HEK293 (cell line): ENCODE data around the gene CATSPER1.
A peak's percentile ranks its signal among the peaks of the same experiment; 100 is the strongest.

Experiments used
- CTCF ChIA-PET: fragments of 350-600 bp; formaldehyde crosslinking; extraction: SDS; loops from one replicate; lab custom pipeline; 2021; ENCODE audit warnings: antibody characterized with exemption; lab: Yijun Ruan, JAX
- POLR2A ChIA-PET: fragments of 300-600 bp; formaldehyde crosslinking; extraction: SDS; loops from one replicate; lab custom pipeline; 2020; ENCODE audit warnings: antibody characterized with exemption, inconsistent platforms; lab: Yijun Ruan, JAX
- H3K27ac ChIP-seq: fragments of 200-500 bp; sonication (Bioruptor generic); 2 replicates; pipeline ENCODE4 v1.5.1; 2014; ENCODE audit warnings: low read depth, low read length, control low read depth, inconsistent platforms; ENCODE audit errors: extremely low read depth
- H3K36me3 ChIP-seq, 2 experiments: fragments of 200-500 bp in 1 of 2; sonication (Bioruptor generic) in 1 of 2; 1 replicate in 1 of 2; 2 replicates in 1 of 2; pipeline ENCODE4 v1.5.1; 2014 to 2017; ENCODE audit warnings: inconsistent platforms in 2 of 2, low read length in 2 of 2; ENCODE audit not compliant: control insufficient read depth in 2 of 2, insufficient read depth in 1 of 2
- H3K4me1 ChIP-seq: fragments of 200-500 bp; sonication (Bioruptor generic); 2 replicates; pipeline ENCODE4 v1.5.1; 2014; ENCODE audit warnings: mild to moderate bottlenecking, low read length, inconsistent platforms; ENCODE audit not compliant: control insufficient read depth, insufficient read depth
- H3K4me3 ChIP-seq: 2 replicates; pipeline ENCODE4 v1.5.1; 2011; ENCODE audit warnings: low read depth, mild to moderate bottlenecking, control low read depth, low read length, moderate library complexity
- H3K9me3 ChIP-seq: fragments of 200-500 bp; sonication (Bioruptor generic); 2 replicates; pipeline ENCODE4 v1.5.1; 2014; ENCODE audit warnings: low read depth, low read length, inconsistent platforms; ENCODE audit not compliant: control insufficient read depth, insufficient read depth
- EGR2 ChIP-seq: fragments of 450-650 bp; formaldehyde crosslinking; IDR thresholded peaks from 2 replicates; pipeline ENCODE4 v1.5.1; 2016; ENCODE audit warnings: low read depth, missing biosample characterization, missing genetic modification characterization
- GLI4 ChIP-seq: fragments of 450-650 bp; formaldehyde crosslinking; IDR thresholded peaks from 2 replicates; pipeline ENCODE4 v1.5.1; 2016; ENCODE audit warnings: missing biosample characterization, missing genetic modification characterization
- GLIS1 ChIP-seq: fragments of 450-650 bp; formaldehyde crosslinking; IDR thresholded peaks from 2 replicates; pipeline ENCODE4 v1.5.1; 2016; ENCODE audit warnings: missing biosample characterization, missing genetic modification characterization
- GLIS2 ChIP-seq: fragments of 450-650 bp; formaldehyde crosslinking; IDR thresholded peaks from 2 replicates; pipeline ENCODE4 v1.5.1; 2016; ENCODE audit warnings: missing biosample characterization, missing genetic modification characterization
- HOXD13 ChIP-seq: sonication (generic); formaldehyde crosslinking; IDR thresholded peaks from 2 replicates; pipeline ENCODE4 v1.8.0; 2022; ENCODE audit warnings: missing genetic modification reagents, borderline replicate concordance
- IKZF3 ChIP-seq: fragments of 450-650 bp; IDR thresholded peaks from 2 replicates; pipeline ENCODE4 v1.5.0; 2018; ENCODE audit warnings: missing biosample characterization, mild to moderate bottlenecking, missing genetic modification characterization, moderate library complexity
- KLF1 ChIP-seq: fragments of 450-650 bp; formaldehyde crosslinking; IDR thresholded peaks from 2 replicates; pipeline ENCODE4 v1.5.1; 2016; ENCODE audit warnings: missing biosample characterization, missing genetic modification characterization
- KLF10 ChIP-seq: fragments of 450-650 bp; IDR thresholded peaks from 2 replicates; pipeline ENCODE4 v1.5.1; 2018; ENCODE audit warnings: missing biosample characterization, mild to moderate bottlenecking, missing genetic modification characterization
- OSR2 ChIP-seq: fragments of 450-650 bp; formaldehyde crosslinking; IDR thresholded peaks from 2 replicates; pipeline ENCODE4 v1.5.1; 2016; ENCODE audit warnings: missing biosample characterization, missing genetic modification characterization
- PRDM10 ChIP-seq: fragments of 450-650 bp; formaldehyde crosslinking; IDR thresholded peaks from 2 replicates; pipeline ENCODE4 v1.5.1; 2016; ENCODE audit warnings: missing biosample characterization, missing genetic modification characterization
- SALL2 ChIP-seq: fragments of 450-650 bp; formaldehyde crosslinking; IDR thresholded peaks from 2 replicates; pipeline ENCODE4 v1.5.0; 2017; ENCODE audit warnings: missing biosample characterization, mild to moderate bottlenecking, missing genetic modification characterization, borderline replicate concordance
- ZBTB21 ChIP-seq: fragments of 450-650 bp; formaldehyde crosslinking; IDR thresholded peaks from 2 replicates; pipeline ENCODE4 v1.5.1; 2017; ENCODE audit warnings: missing biosample characterization, missing genetic modification characterization
- ZBTB6 ChIP-seq: fragments of 450-650 bp; formaldehyde crosslinking; IDR thresholded peaks from 2 replicates; pipeline ENCODE4 v1.5.1; 2017; ENCODE audit warnings: missing biosample characterization, missing genetic modification characterization
- ZFHX2 ChIP-seq: fragments of 450-650 bp; formaldehyde crosslinking; conservative IDR thresholded peaks from 2 replicates; pipeline ENCODE4 v1.5.1; 2016; ENCODE audit warnings: missing biosample characterization, missing genetic modification characterization
- ZNF121 ChIP-seq: fragments of 450-650 bp; formaldehyde crosslinking; IDR thresholded peaks from 2 replicates; pipeline ENCODE4 v1.5.1; 2016; ENCODE audit warnings: missing biosample characterization, missing genetic modification characterization
- ZNF174 ChIP-seq: fragments of 450-650 bp; formaldehyde crosslinking; IDR thresholded peaks from 2 replicates; pipeline ENCODE4 v1.5.0; 2017; ENCODE audit warnings: missing biosample characterization, mild to moderate bottlenecking, missing genetic modification characterization
- ZNF311 ChIP-seq: fragments of 450-650 bp; formaldehyde crosslinking; IDR thresholded peaks from 2 replicates; pipeline ENCODE4 v1.5.1; 2017; ENCODE audit warnings: missing biosample characterization, missing genetic modification characterization, borderline replicate concordance
- ZNF341 ChIP-seq: fragments of 450-650 bp; formaldehyde crosslinking; IDR thresholded peaks from 2 replicates; pipeline ENCODE4; 2016; ENCODE audit warnings: low read depth, missing biosample characterization, missing genetic modification characterization
- ZNF600 ChIP-seq: fragments of 450-650 bp; formaldehyde crosslinking; IDR thresholded peaks from 2 replicates; pipeline ENCODE4 v1.5.1; 2016; ENCODE audit warnings: missing biosample characterization, missing genetic modification characterization
- ZNF626 ChIP-seq: fragments of 450-650 bp; sonication (Bioruptor Pico); formaldehyde crosslinking; IDR thresholded peaks from 2 replicates; pipeline ENCODE4 v1.5.1; 2018; ENCODE audit warnings: missing biosample characterization, missing genetic modification characterization, inconsistent platforms
- ZNF704 ChIP-seq: fragments of 450-650 bp; formaldehyde crosslinking; IDR thresholded peaks from 2 replicates; pipeline ENCODE4 v1.5.1; 2016; ENCODE audit warnings: missing biosample characterization, missing genetic modification characterization
- ZNF76 ChIP-seq: fragments of 450-650 bp; formaldehyde crosslinking; IDR thresholded peaks from 2 replicates; pipeline ENCODE4; 2016; ENCODE audit warnings: low read depth, missing biosample characterization, missing genetic modification characterization, borderline replicate concordance
- ZXDB ChIP-seq: fragments of 450-650 bp; formaldehyde crosslinking; IDR thresholded peaks from 2 replicates; pipeline ENCODE4 v1.5.1; 2016; ENCODE audit warnings: missing biosample characterization, missing genetic modification characterization

Gene CATSPER1

GRCh38 chr11:66069715-66070603 lies 43.7 kb upstream of the CATSPER1 start, which contains the start of gene PACS1 (continued):
- peak; percentile 54; the same call in 1 of the 2 replicates for TF ChIP-seq KLF10
- 0 out of 2 replicates have a peak, but pooled peaks have one; percentile 79 for TF ChIP-seq GLIS2 (tag by site-specific recombination)
- peak; percentile 71 for TF ChIP-seq ZNF341
- peak; percentile 64 for TF ChIP-seq EGR2
- no peak for TF ChIP-seq ZBTB6 (tag by site-specific recombination)
- TF ChIP-seq ZFHX2: peak; percentile 84
- TF ChIP-seq GLIS1 (tag by site-specific recombination): peak; percentile 50; the same call in 1 of the 2 replicates
- TF ChIP-seq IKZF3 (tag by site-specific recombination): 0 out of 2 replicates have a peak, but pooled peaks have one; percentile 17

- Histone ChIP-seq H3K27ac (peak overlapping the region; percentile 81; the same call in 1 of the 2 replicates), H3K4me3 (peak overlapping the region; percentile 76), H3K36me3 (peaks cover 8 to 65% of the 10 kb centered on the region in 2 experiments), H3K4me1 (no peaks in the 10 kb centered on the region; the same call in none of the 2 replicates), H3K9me3 (no peaks in the 10 kb centered on the region)
- no peak for TF ChIP-seq ZBTB21 (tag by site-specific recombination)
- TF ChIP-seq ZNF600 (tag by site-specific recombination): 0 out of 2 replicates have a peak, but pooled peaks have one; percentile 50
- TF ChIP-seq OSR2 (tag by site-specific recombination): peak; percentile 43
- ChIA-PET POLR2A (interaction anchor here (0.6 to 1.8 kb wide), 3 partner anchors 10 to 50 kb away, joined by 3 to 10 read pairs (median 4); no protein-coding TSS in a partner anchor), CTCF (interaction anchor here (0.6 to 5.4 kb wide), 37 partner anchors 7 to 466 kb away, joined by 3 to 61 read pairs (median 4); partner anchors contain the start of genes CATSPER1 and SF3B2)
These were observed 42.8 kb upstream of the CATSPER1 start for GRCh38 chr11:66068923-66069714.

GRCh38 chr11:66068154-66068821 lies 42.0 kb upstream of the CATSPER1 start:
- Histone ChIP-seq H3K27ac (0 out of 2 replicates have a peak overlapping the region, but pooled peaks have one; percentile 81), H3K36me3 (peaks cover 11 to 71% of the 10 kb centered on the region in 2 experiments), H3K4me1 (no peaks in the 10 kb centered on the region; the same call in none of the 2 replicates), H3K4me3 (no peak overlapping the region), H3K9me3 (no peaks in the 10 kb centered on the region)
- ChIA-PET CTCF (interaction anchor here (0.5 to 5.4 kb wide), 41 partner anchors 8 to 472 kb away, joined by 3 to 61 read pairs (median 4); partner anchors contain the start of genes CATSPER1, KCNK7 and SF3B2), POLR2A (interaction anchor here (0.6 to 1.8 kb wide), 5 partner anchors 9 to 51 kb away, joined by 3 to 10 read pairs (median 4); partner anchors contain the start of gene SF3B2)
- TF ChIP-seq SALL2: no peak
- TF ChIP-seq PRDM10 (tag by site-specific recombination): no peak
- no peak for TF ChIP-seq HOXD13
- TF ChIP-seq ZNF76 (tag by site-specific recombination): no peak
- TF ChIP-seq ZNF121 (tag by site-specific recombination): no peak
- TF ChIP-seq ZNF704 (tag by site-specific recombination): no peak
- no peak for TF ChIP-seq KLF10
- no peak for TF ChIP-seq ZNF311
- no peak for TF ChIP-seq GLI4
- TF ChIP-seq ZNF174 (tag by site-specific recombination): no peak
- TF ChIP-seq KLF1 (tag by site-specific recombination): no peak
- peak; percentile 30; the same call in 1 of the 2 replicates for TF ChIP-seq ZXDB
- no peak for TF ChIP-seq ZNF626 (tag by site-specific recombination)
- TF ChIP-seq ZNF600 (tag by site-specific recombination): peak; percentile 20; the same call in 1 of the 2 replicates
